GM12892 (cell line): ENCODE data around the gene ADARB2.
"Not testable (repeated sequence)": the region's sequence is repeated elsewhere in the genome, so short reads cannot be mapped to it uniquely, and the experiment has no call there.

ENCODE experiments used
- POLR2A ChIP-seq: IDR thresholded peaks from 2 replicates; pipeline ENCODE4 v1.6.1; 2011; ENCODE audit warnings: low read depth, low read length, control low read depth
- POLR2AphosphoS5 ChIP-seq: IDR thresholded peaks from 2 replicates; pipeline ENCODE4 v1.6.1; 2011; ENCODE audit warnings: low read depth, low read length, control low read depth
- TAF1 ChIP-seq: IDR thresholded peaks from 2 replicates; pipeline ENCODE4 v1.6.1; 2011; ENCODE audit warnings: low read depth, mild to moderate bottlenecking, control low read depth, low read length, borderline replicate concordance

GRCh38 chr10:1617376-1618317 lies 119.7 kb downstream of the ADARB2 start:
- not testable (repeated sequence) for TF ChIP-seq POLR2AphosphoS5, POLR2A, TAF1
